ENCODE measurements around the gene MUS81. TPM values are rescaled to one million over a fixed set of nuclear protein-coding genes. Genes with fewer than 3 reads are reported as not detected.
A peak's percentile ranks its signal among the peaks of the same experiment; 100 is the strongest.

The MUS81 gene
- total and polyA plus RNA-seq, 2 of the 13 experiments (the other 11 are each of a cell fraction or from before 2014, with no cell fraction given), result 25.6 to 30.2 TPM

GRCh38 chr11:65857500-65857852 lies 2.8 kb upstream of the MUS81 start (continued):
- TF ChIP-seq ZNF275 (CRISPR knock-in tag; IDR thresholded peaks at IDR 0.05; ENCODE audit: borderline replicate concordance) (peak; percentile 28; the same call in 1 of the 2 replicates), ZNF142 (CRISPR knock-in tag; IDR thresholded peaks at IDR 0.05) (peak; percentile 28; the same call in 1 of the 2 replicates), AGO2 (optimal IDR thresholded peaks at IDR 0.05; ENCODE audit: low read depth, low read length) (peak; percentile 96), ZNF607 (CRISPR knock-in tag; IDR thresholded peaks at IDR 0.05; ENCODE audit: borderline replicate concordance) (no peak), ZBTB14 (CRISPR knock-in tag; IDR thresholded peaks at IDR 0.05) (peak; percentile 70; the same call in 1 of the 2 replicates), RFX5 (IDR thresholded peaks at IDR 0.05; ENCODE audit: low read depth, low read length) (no peak), GLMP (CRISPR knock-in tag; IDR thresholded peaks at IDR 0.05; ENCODE audit: borderline replicate concordance) (no peak), ZNF816 (CRISPR knock-in tag; IDR thresholded peaks at IDR 0.05; ENCODE audit: borderline replicate concordance) (peak; percentile 46), RBM39 (IDR thresholded peaks at IDR 0.05; ENCODE audit: low read depth, low read length, poor library complexity, severe bottlenecking) (peak; percentile 78), ZNF687 (CRISPR knock-in tag; IDR thresholded peaks at IDR 0.05) (peak; percentile 61), SNAI1 (CRISPR knock-in tag; IDR thresholded peaks at IDR 0.05; ENCODE audit: borderline replicate concordance) (0 out of 2 replicates have a peak, but pooled peaks have one; percentile 40), ZNF18 (CRISPR knock-in tag; IDR thresholded peaks at IDR 0.05; ENCODE audit: insufficient replicate concordance) (peak; percentile 46)

All from HepG2 (cell line).